H1 (cell line): ENCODE data around the gene NAE1. TPM values are rescaled to one million over a fixed set of nuclear protein-coding genes. Genes with fewer than 3 reads are reported as not detected.

Experiments
- CTCF ChIA-PET: fragments of 300-600 bp; sonication (Branson Sonifier 250); formaldehyde crosslinking; loops from one replicate; lab custom pipeline; 2021; ENCODE audit not compliant: partially characterized antibody; lab: Charles Lee
- POLR2A ChIA-PET: fragments of 300-600 bp; sonication (Branson Sonifier 250); formaldehyde crosslinking; loops from one replicate; lab custom pipeline; 2021; ENCODE audit warnings: inconsistent platforms; ENCODE audit not compliant: partially characterized antibody; lab: Charles Lee
- DNase-seq, 2 experiments: peaks; one replicate each; pipeline versions ENCODE4 v3.0.0 to v3.0.0-alpha.2; 2010 to 2022; ENCODE audit warnings: low spot score in 2 of 2, low read depth in 1 of 2, mixed read lengths in 1 of 2
- FAIRE-seq: peaks from 2 replicates; lab custom pipeline; 2011; peaks lifted over from hg19 to GRCh38; lab: Jason Lieb, UNC
- H2AFZ ChIP-seq: 2 replicates; pipeline ENCODE4 v1.8.1; 2012; ENCODE audit warnings: low read length, inconsistent platforms
- H2AK5ac ChIP-seq: 2 replicates; pipeline ENCODE4 v1.6.1; 2013; ENCODE audit warnings: low read depth, low read length
- H2BK120ac ChIP-seq: replicated peaks from 2 replicates; pipeline ENCODE3; 2013; ENCODE audit warnings: low read depth, low read length, inconsistent platforms
- H2BK12ac ChIP-seq: 2 replicates; pipeline ENCODE4 v1.6.1; 2013; ENCODE audit warnings: low read depth, low read length
- H2BK15ac ChIP-seq: 2 replicates; pipeline ENCODE4 v1.6.1; 2013; ENCODE audit warnings: low read length
- H2BK20ac ChIP-seq: 2 replicates; pipeline ENCODE4 v1.6.1; 2013; ENCODE audit warnings: low read length
- H2BK5ac ChIP-seq: 2 replicates; pipeline ENCODE4 v1.6.1; 2013; ENCODE audit warnings: low read depth, low read length
- H3K14ac ChIP-seq: 2 replicates; pipeline ENCODE4 v1.6.1; 2013; ENCODE audit warnings: inconsistent platforms; ENCODE audit not compliant: insufficient read length
- H3K18ac ChIP-seq: 2 replicates; pipeline ENCODE4 v1.6.1; 2013; ENCODE audit warnings: low read length; ENCODE audit errors: extremely low read depth
- H3K23ac ChIP-seq: 2 replicates; pipeline ENCODE4 v1.6.1; 2013; ENCODE audit warnings: inconsistent platforms; ENCODE audit not compliant: insufficient read length
- H3K23me2 ChIP-seq: 2 replicates; pipeline ENCODE4 v1.6.1; 2013; ENCODE audit warnings: low read depth, low read length
- H3K27ac ChIP-seq: 2 replicates; pipeline ENCODE4 v1.6.1; 2011; ENCODE audit warnings: low read depth, low read length, inconsistent platforms
- H3K27me3 ChIP-seq, 4 experiments: replicated peaks in 1 of 4; 1 replicate in 1 of 4; 2 replicates in 3 of 4; pipeline versions ENCODE4 v1.6.1 to v1.8.1; 2011 to 2013; ENCODE audit warnings: low read length in 3 of 4, mild to moderate bottlenecking in 3 of 4, inconsistent platforms in 2 of 4, mixed read lengths in 2 of 4, moderate library complexity in 1 of 4; ENCODE audit not compliant: control insufficient read depth in 3 of 4, insufficient read depth in 3 of 4; ENCODE audit errors: extremely low read depth in 1 of 4
- H3K36me3 ChIP-seq, 4 experiments: 2 replicates each; pipeline versions ENCODE4 v1.6.1 to v1.8.1; 2011 to 2013; ENCODE audit warnings: mild to moderate bottlenecking in 4 of 4, low read length in 3 of 4, moderate library complexity in 2 of 4, control low read depth in 1 of 4, inconsistent platforms in 1 of 4; ENCODE audit not compliant: insufficient read depth in 4 of 4, control insufficient read depth in 2 of 4
- H3K4ac ChIP-seq: replicated peaks from 2 replicates; pipeline ENCODE3; 2013; ENCODE audit warnings: low read length, low read depth, mixed read lengths, inconsistent platforms; ENCODE audit not compliant: insufficient read length
- H3K4me1 ChIP-seq, 4 experiments: replicated peaks in 1 of 4; 1 replicate in 1 of 4; 2 replicates in 3 of 4; pipeline versions ENCODE4 v1.6.1 to v1.8.1; 2011 to 2013; ENCODE audit warnings: low read length in 3 of 4, inconsistent platforms in 2 of 4, mixed read lengths in 1 of 4; ENCODE audit not compliant: insufficient read depth in 4 of 4, control insufficient read depth in 3 of 4
- H3K4me2 ChIP-seq, 2 experiments: 2 replicates each; pipeline versions ENCODE4 v1.6.1 to v1.8.1; 2011 to 2013; ENCODE audit warnings: low read depth in 2 of 2, low read length in 2 of 2, control low read depth in 1 of 2, inconsistent platforms in 1 of 2, mild to moderate bottlenecking in 1 of 2; ENCODE audit not compliant: insufficient read depth in 1 of 2
- H3K4me3 ChIP-seq, 4 experiments: fragments of 200-600, 300-600 bp in 1 of 4; sonication (generic), shearing (Covaris generic), sonication (Bioruptor Twin) in 1 of 4; 2 replicates each; pipeline versions ENCODE4 v1.5.1 to v1.8.1; 2011 to 2016; ENCODE audit warnings: low read length in 4 of 4, low read depth in 3 of 4, control low read depth in 2 of 4, inconsistent platforms in 2 of 4, mild to moderate bottlenecking in 2 of 4, mixed read lengths in 1 of 4, moderate library complexity in 1 of 4; ENCODE audit not compliant: insufficient read depth in 2 of 4; ENCODE audit errors: extremely low read depth in 1 of 4
- H3K56ac ChIP-seq: replicated peaks from 2 replicates; pipeline ENCODE3; 2013; ENCODE audit warnings: low read depth, mild to moderate bottlenecking, mixed read lengths, low read length, inconsistent platforms; ENCODE audit not compliant: insufficient read length
- H3K79me1 ChIP-seq: 2 replicates; pipeline ENCODE4 v1.6.1; 2013; ENCODE audit warnings: low read depth, low read length, control low read depth
- H3K79me2 ChIP-seq, 2 experiments: 2 replicates each; pipeline versions ENCODE4 v1.6.1 to v1.8.1; 2012 to 2013; ENCODE audit warnings: low read length in 2 of 2, mild to moderate bottlenecking in 2 of 2, inconsistent platforms in 1 of 2; ENCODE audit not compliant: insufficient read depth in 2 of 2, control insufficient read depth in 1 of 2
- H3K9ac ChIP-seq, 4 experiments: replicated peaks in 1 of 4; 1 replicate in 1 of 4; 2 replicates in 3 of 4; pipeline versions ENCODE4 v1.6.1 to v1.8.1; 2011 to 2013; ENCODE audit warnings: low read depth in 3 of 4, low read length in 3 of 4, control low read depth in 2 of 4, mild to moderate bottlenecking in 2 of 4, moderate library complexity in 2 of 4, inconsistent platforms in 1 of 4; ENCODE audit errors: extremely low read depth in 1 of 4
- H3K9me3 ChIP-seq, 2 experiments: 2 replicates each; pipeline versions ENCODE4 v1.6.1 to v1.8.1; 2012 to 2013; ENCODE audit warnings: mild to moderate bottlenecking in 2 of 2, moderate library complexity in 2 of 2, control low read depth in 1 of 2, inconsistent platforms in 1 of 2, low read depth in 1 of 2, low read length in 1 of 2, mixed read lengths in 1 of 2; ENCODE audit not compliant: insufficient read depth in 2 of 2
- H4K20me1 ChIP-seq, 2 experiments: replicated peaks in 1 of 2; 2 replicates each; pipeline versions ENCODE3 to v1.8.1; 2011 to 2013; ENCODE audit warnings: inconsistent platforms in 2 of 2, low read length in 2 of 2, mild to moderate bottlenecking in 1 of 2; ENCODE audit not compliant: insufficient read depth in 2 of 2, control insufficient read depth in 1 of 2
- H4K5ac ChIP-seq: 2 replicates; pipeline ENCODE4 v1.6.1; 2013; ENCODE audit warnings: low read length, low read depth, mixed read lengths, inconsistent platforms; ENCODE audit not compliant: insufficient read length
- H4K8ac ChIP-seq: 2 replicates; pipeline ENCODE4 v1.8.0; 2013; ENCODE audit warnings: mild to moderate bottlenecking, moderate library complexity, low read length, inconsistent platforms; ENCODE audit not compliant: insufficient read depth; ENCODE audit errors: extremely low read depth
- H4K91ac ChIP-seq: replicated peaks from 2 replicates; pipeline ENCODE3; 2013; ENCODE audit warnings: low read length, mixed read lengths, inconsistent platforms; ENCODE audit not compliant: insufficient read length
- CBX5 ChIP-seq: fragments of 300-800, 300-1000 bp; sonication (generic); IDR thresholded peaks from 2 replicates; pipeline ENCODE4 v1.7.1; 2016; ENCODE audit warnings: antibody characterized with exemption, low read length, low read depth
- PHF8 ChIP-seq: fragments of 200-600 bp; sonication (generic); conservative IDR thresholded peaks from 2 replicates; pipeline ENCODE4 v1.7.1; 2012; ENCODE audit warnings: low read depth, mild to moderate bottlenecking, inconsistent platforms, low read length, moderate library complexity
- SP4 ChIP-seq: IDR thresholded peaks from 2 replicates; pipeline ENCODE4 v1.6.1; 2012; ENCODE audit warnings: low read length, inconsistent platforms
- WGBS, 2 experiments: shearing (Covaris generic) in 1 of 2; methylation state at CpG; one replicate each; pipeline versions ENCODE4 v1.1.6 to v1.1.7; 2013 to 2015; ENCODE audit warnings: low lambda C conversion rate in 2 of 2, mixed read lengths in 2 of 2, inconsistent platforms in 1 of 2, low coverage in 1 of 2, missing lambda C conversion rate in 1 of 2; ENCODE audit not compliant: insufficient replicate concordance in 2 of 2, insufficient coverage in 1 of 2, insufficient read length in 1 of 2; ENCODE audit errors: extremely low coverage in 1 of 2, missing lambda C conversion rate in 1 of 2; 5-methylcytosine and 5-hydroxymethylcytosine counted together
- polyA plus RNA-seq, 7 experiments: library from polyadenylated mRNA; depleted of rRNA in 3 of 7; stranded (reverse) in 5 of 7; unstranded in 2 of 7; fragments of >200 nt in 5 of 7; fragments of 200-250 nt in 2 of 7; gene quantifications; 1 replicate in 5 of 7; 2 replicates in 1 of 7; 4 replicates in 1 of 7; pipeline versions ENCODE4 v1.2.1 to v1.2.3, GENCODE V29; 2011 to 2013; ENCODE audit warnings: missing spikeins in 2 of 7, mixed read lengths in 2 of 7
- total RNA-seq: library from RNA; stranded (reverse); fragmentation: NEBNext Ultra II Directional; extraction: Animal tissue kit (Norgen Biotek cat#: 25700); gene quantifications from 2 replicates; pipeline ENCODE4 v1.2.1, GENCODE V29; 2021

NAE1 gene
- total and polyA plus RNA-seq, 2 of the 8 experiments (the other 6 are each of a cell fraction or from before 2014, with no cell fraction given) = 66.6 to 155 TPM

- ChIA-PET CTCF (interaction anchor here (0.8 to 9.3 kb wide), 5 partner anchors 9 to 72 kb away, joined by 3 to 80 read pairs (median 8); partner anchors contain the start of gene NAE1), POLR2A (interaction anchor here (1.5 kb wide), 1 partner anchor 27 kb away, joined by 6 read pairs; the partner anchor contains the start of gene NAE1)
- Histone ChIP-seq H3K9ac (no peak overlapping the region), H2BK120ac (no peak overlapping the region), H3K4me3 (no peak overlapping the region), H3K14ac (no peak overlapping the region), H3K9me3 (no peaks in the 10 kb centered on the region), H4K91ac (no peak overlapping the region), H3K79me1 (no peaks in the 10 kb centered on the region), H2AK5ac (no peak overlapping the region), H3K27ac (no peak overlapping the region), H2AFZ (no peak overlapping the region), H2BK20ac (no peak overlapping the region), H4K20me1 (no peaks in the 10 kb centered on the region), H3K18ac (no peak overlapping the region), H3K27me3 (no peaks in the 10 kb centered on the region), H3K4me1 (no peaks in the 10 kb centered on the region), H2BK5ac (no peak overlapping the region), H3K23ac (no peak overlapping the region), H3K56ac (no peak overlapping the region), H3K4ac (no peak overlapping the region), H2BK12ac (no peak overlapping the region), H3K36me3 (no peaks in the 10 kb centered on the region), H3K23me2 (no peaks in the 10 kb centered on the region), H4K8ac (no peak overlapping the region), H4K5ac (no peak overlapping the region), H3K4me2 (no peak overlapping the region), H3K79me2 (no peaks in the 10 kb centered on the region), H2BK15ac (no peak overlapping the region)
- WGBS, 2 experiments = 88% methylated on average over 2 of the region's 2 CpGs; no CpG with 5 or more reads in 1 of the 2 experiments
- TF ChIP-seq PHF8 (no peak), CBX5 (no peak), SP4 (no peak)
- no peak for DNase-seq
- FAIRE-seq = no peak
Measured at GRCh38 chr16:66856801-66857200, 26.0 kb upstream of the NAE1 start.
